ENCODE measurements around the gene PRKCE. TPM values are rescaled to one million over a fixed set of nuclear protein-coding genes. Genes with fewer than 3 reads are reported as not detected.

The PRKCE gene
- total RNA-seq, 4 donors from 2014 or later = 20.0 to 29.7 (median 25.2) TPM

DNA sequence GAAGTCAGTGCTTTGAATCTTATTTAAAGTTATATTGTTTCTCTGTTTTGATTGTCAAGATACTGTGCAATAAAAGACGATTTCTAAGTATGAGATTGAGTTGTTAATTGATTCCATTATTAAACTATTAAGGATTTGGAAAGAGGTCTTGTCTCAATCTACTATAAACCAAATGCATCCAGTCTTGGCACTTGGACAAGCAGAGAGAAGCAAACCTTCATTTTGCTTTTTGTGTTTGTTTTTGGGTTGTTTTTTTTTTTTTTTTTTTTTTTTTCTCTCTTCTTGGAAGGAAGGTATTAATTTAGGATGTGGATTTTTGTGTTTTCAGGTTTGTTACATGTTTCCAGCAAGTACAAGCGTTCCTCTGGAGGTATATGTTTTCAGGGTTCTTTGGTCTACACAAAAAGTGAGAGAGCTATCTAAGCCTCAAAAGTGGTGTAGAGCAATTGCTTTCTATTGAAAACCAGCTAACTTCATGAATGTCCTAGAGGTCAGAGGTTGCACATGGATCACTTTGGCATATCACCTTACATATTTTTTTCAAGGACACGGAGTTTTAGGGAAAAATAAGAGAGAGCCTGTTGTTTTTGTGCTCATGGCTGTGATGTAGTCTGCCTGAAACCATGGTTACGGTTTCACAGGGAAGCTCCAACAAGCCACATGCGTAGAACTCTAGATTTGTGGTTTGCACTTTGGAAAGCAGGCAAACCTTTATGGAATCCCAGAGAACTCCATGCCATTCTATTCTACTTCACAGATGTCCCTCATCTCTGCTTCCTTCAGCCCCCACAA lies 1.8 kb downstream of the PRKCE start:
- H3K9me3 ChIP-seq = no peaks in the 10 kb centered on the region
- H3K27ac ChIP-seq = no peak overlapping the region
- no peaks in the 10 kb centered on the region for H3K36me3 ChIP-seq
- peak overlapping the region in 3 of 4 donors; percentile 97 to 98 (median 97) for H3K4me3 ChIP-seq
- TF ChIP-seq POLR2A (IDR thresholded peaks at IDR 0.05) = no peak
- TF ChIP-seq, protein P1, sequence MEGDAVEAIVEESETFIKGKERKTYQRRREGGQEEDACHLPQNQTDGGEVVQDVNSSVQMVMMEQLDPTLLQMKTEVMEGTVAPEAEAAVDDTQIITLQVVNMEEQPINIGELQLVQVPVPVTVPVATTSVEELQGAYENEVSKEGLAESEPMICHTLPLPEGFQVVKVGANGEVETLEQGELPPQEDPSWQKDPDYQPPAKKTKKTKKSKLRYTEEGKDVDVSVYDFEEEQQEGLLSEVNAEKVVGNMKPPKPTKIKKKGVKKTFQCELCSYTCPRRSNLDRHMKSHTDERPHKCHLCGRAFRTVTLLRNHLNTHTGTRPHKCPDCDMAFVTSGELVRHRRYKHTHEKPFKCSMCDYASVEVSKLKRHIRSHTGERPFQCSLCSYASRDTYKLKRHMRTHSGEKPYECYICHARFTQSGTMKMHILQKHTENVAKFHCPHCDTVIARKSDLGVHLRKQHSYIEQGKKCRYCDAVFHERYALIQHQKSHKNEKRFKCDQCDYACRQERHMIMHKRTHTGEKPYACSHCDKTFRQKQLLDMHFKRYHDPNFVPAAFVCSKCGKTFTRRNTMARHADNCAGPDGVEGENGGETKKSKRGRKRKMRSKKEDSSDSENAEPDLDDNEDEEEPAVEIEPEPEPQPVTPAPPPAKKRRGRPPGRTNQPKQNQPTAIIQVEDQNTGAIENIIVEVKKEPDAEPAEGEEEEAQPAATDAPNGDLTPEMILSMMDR (IDR thresholded peaks at IDR 0.05) = no peak
- DNase-seq = no peak
- peaks cover 0 to 25% (median 0%) of the 10 kb centered on the region in 4 donors for H3K4me1 ChIP-seq
- no peaks in the 10 kb centered on the region for H3K27me3 ChIP-seq

DNA sequence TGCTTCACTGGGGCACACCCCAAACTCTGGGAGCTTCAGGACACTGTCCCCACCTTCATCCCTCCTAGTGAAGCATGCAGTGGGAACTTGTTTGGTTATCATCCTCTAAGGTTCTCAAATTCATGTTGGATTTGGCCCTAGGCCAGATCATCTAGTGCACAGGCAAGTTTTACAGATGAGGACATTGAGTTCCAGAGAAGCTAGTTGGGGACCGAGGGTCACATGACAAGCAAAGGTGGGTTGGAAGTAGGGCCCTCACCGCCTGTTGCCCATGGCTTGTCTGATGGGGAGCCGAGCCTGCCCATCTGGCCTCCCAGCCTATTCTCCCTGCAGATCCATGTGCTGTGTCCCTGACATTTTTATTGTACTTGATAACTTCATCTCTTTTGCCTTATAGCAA lies 2.8 kb downstream of the PRKCE start:
- TF ChIP-seq, protein P1 (IDR thresholded peaks at IDR 0.05) = no peak
- Histone ChIP-seq H3K36me3 (no peaks in the 10 kb centered on the region), H3K4me1 (peaks cover 0 to 16% (median 0%) of the 10 kb centered on the region in 4 donors), H3K9me3 (no peaks in the 10 kb centered on the region), H3K27ac (no peak overlapping the region), H3K4me3 (no peak overlapping the region), H3K27me3 (no peaks in the 10 kb centered on the region)
- DNase-seq = no peak

DNA sequence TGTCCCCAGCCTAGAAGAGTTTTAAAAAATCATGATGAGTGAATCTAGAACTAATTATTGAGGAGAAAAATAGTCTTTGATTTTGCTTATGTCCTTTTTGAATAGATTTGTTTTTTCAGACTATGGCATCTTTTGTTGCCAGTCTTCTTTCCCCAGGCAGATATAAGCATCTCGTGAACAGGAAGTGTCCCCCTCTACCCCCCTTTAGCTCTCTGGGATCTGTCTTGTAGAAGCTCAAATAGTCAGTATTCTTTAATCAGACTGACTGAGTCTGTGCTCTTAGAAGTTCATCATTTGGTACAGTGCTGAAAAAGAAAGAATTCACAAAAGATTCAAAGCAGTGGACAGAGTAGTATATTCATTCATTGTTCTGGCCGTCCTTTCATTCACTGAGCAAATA lies 10.4 kb downstream of the PRKCE start:
- Histone ChIP-seq H3K27ac (no peak overlapping the region), H3K27me3 (no peaks in the 10 kb centered on the region), H3K9me3 (no peaks in the 10 kb centered on the region), H3K4me3 (no peak overlapping the region), H3K4me1 (no peaks in the 10 kb centered on the region), H3K36me3 (no peaks in the 10 kb centered on the region)
- DNase-seq = no peak
- TF ChIP-seq, protein P1 (IDR thresholded peaks at IDR 0.05) = no peak
- TF ChIP-seq POLR2A (IDR thresholded peaks at IDR 0.05) = no peak

DNA sequence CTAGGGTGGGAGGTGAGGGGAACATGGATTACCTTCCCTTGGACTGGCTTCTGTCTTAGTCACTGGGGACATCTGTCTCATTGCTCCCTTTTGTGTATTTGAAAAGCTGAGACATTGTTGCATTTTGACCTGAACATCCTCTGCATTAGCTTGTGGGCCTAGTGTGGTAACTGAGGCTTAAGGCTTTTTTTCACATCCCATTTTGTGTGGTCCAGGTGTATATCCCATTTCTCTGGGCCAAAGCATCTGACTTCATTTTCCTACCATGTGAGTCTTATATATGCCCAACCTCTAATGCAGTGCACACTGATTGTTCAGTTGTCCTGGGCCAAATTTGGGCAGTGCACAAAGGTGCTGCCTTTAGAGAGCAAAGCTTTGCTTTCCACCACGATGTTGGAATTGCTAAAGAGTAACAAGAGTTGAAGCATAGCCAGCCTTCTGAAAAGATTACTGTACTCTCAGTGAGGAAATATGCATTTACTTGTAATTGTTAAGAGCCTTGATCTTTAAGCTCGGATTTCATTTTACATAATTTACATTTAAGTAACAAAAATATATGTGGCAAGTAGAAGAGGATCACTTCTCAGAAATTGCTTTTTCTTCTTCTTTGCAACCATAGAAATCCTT lies 13.3 kb downstream of the PRKCE start:
- TF ChIP-seq, protein P1 (IDR thresholded peaks at IDR 0.05) = no peak
- no peak for TF ChIP-seq POLR2A (IDR thresholded peaks at IDR 0.05)
- Histone ChIP-seq H3K27me3 (no peaks in the 10 kb centered on the region), H3K27ac (no peak overlapping the region), H3K9me3 (no peaks in the 10 kb centered on the region), H3K4me1 (no peaks in the 10 kb centered on the region), H3K36me3 (no peaks in the 10 kb centered on the region), H3K4me3 (no peak overlapping the region)
- no peak for DNase-seq

DNA sequence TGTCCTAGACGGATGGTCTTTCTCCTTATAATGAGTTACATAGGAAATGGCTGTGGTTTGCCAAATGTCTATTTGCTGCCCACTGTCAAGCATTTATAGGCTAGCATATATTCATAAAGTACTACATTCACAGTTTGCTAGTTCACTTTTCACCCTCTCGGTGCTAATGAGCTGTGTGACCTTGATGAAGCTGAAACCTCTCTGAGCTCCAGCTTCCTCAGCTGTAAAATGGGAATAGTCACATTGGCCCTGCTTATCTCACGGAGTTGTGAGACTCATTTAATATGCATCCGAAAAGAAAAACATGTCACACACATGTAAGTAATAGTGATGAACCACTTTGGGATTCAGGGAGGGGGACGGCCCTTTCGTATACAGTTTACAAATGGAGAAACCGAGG lies 17.0 kb downstream of the PRKCE start:
- H3K4me3 ChIP-seq = no peak overlapping the region
- H3K36me3 ChIP-seq = no peaks in the 10 kb centered on the region
- TF ChIP-seq, protein P1 (IDR thresholded peaks at IDR 0.05) = no peak
- TF ChIP-seq POLR2A (IDR thresholded peaks at IDR 0.05) = no peak
- no peak overlapping the region for H3K27ac ChIP-seq
- no peaks in the 10 kb centered on the region for H3K4me1 ChIP-seq
- no peaks in the 10 kb centered on the region for H3K9me3 ChIP-seq
- no peak for DNase-seq
- no peaks in the 10 kb centered on the region for H3K27me3 ChIP-seq
